ENCODE data around the gene TOX3. TPM values are rescaled to one million over a fixed set of nuclear protein-coding genes. Genes with fewer than 3 reads are reported as not detected.

Gene TOX3
- total and polyA plus RNA-seq, 2 of the 8 experiments (the other 6 are each of a cell fraction or from before 2014, with no cell fraction given), result 16.7 to 31.2 TPM

DNA sequence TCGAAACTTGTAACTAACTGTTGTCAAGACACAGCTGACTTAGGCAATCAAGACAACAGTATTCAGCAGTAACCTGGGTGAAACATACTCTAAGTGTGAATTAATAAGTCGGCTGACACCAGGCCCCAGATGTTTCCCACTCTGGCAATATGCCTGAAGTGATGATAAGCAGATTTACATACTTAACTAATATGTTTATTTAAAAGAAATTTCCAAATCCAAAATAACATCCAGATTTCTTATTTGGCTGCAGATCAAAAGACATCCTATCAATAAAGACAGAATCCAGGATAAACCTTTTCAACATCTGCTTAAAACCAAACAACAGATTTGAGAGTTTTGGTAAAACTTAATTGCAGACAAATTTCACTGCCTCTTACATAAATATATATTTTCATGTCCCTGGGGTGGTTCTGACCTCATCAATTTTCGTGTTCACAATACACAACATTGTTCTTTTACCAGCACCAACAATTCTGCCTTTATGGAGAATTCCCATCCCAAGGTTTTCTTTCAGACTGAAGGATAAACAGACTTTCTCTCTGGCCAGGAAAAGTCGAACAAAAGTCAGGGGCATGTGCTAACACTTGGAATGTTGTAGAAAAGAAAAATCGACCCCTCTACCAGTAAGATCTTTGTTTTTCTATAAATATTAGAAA is 45.1 kb upstream of the TOX3 start:
- Histone ChIP-seq H3K9me3 (ENCODE audit: insufficient read depth in 2 of 2, low read depth in 1 of 2, low read length in 1 of 2) (no peaks in the 10 kb centered on the region), H2BK5ac (ENCODE audit: low read depth, low read length) (no peak overlapping the region), H2BK120ac (replicated peaks; ENCODE audit: low read depth, low read length) (no peak overlapping the region), H3K14ac (ENCODE audit: insufficient read length) (no peak overlapping the region), H3K23ac (ENCODE audit: insufficient read length) (no peak overlapping the region), H4K91ac (replicated peaks; ENCODE audit: insufficient read length, low read length) (no peak overlapping the region), H4K20me1 (replicated peaks in 1 of 2; ENCODE audit: control insufficient read depth in 1 of 2, insufficient read depth in 2 of 2, low read length in 2 of 2) (peaks cover 0 to 2% of the 10 kb centered on the region in 2 experiments), H3K56ac (replicated peaks; ENCODE audit: insufficient read length, low read depth, low read length) (no peak overlapping the region), H3K4me2 (ENCODE audit: insufficient read depth in 1 of 2, low read depth in 2 of 2, low read length in 2 of 2) (no peak overlapping the region), H2BK12ac (ENCODE audit: low read depth, low read length) (no peak overlapping the region), H3K27ac (ENCODE audit: low read depth, low read length) (no peak overlapping the region), H2BK15ac (ENCODE audit: low read length) (no peak overlapping the region), H3K36me3 (ENCODE audit: control insufficient read depth in 2 of 4, insufficient read depth in 4 of 4, low read length in 3 of 4) (no peaks in the 10 kb centered on the region), H4K8ac (ENCODE audit: extremely low read depth, insufficient read depth, low read length) (no peak overlapping the region), H3K4me1 (replicated peaks in 1 of 4; ENCODE audit: control insufficient read depth in 3 of 4, insufficient read depth in 4 of 4, low read length in 3 of 4) (no peaks in the 10 kb centered on the region), H3K27me3 (replicated peaks in 1 of 4; ENCODE audit: control insufficient read depth in 3 of 4, extremely low read depth in 1 of 4, insufficient read depth in 3 of 4, low read length in 3 of 4) (no peaks in the 10 kb centered on the region), H3K79me1 (ENCODE audit: low read depth, low read length) (no peaks in the 10 kb centered on the region), H3K4ac (replicated peaks; ENCODE audit: insufficient read length, low read depth, low read length) (no peak overlapping the region), H2AFZ (ENCODE audit: low read length) (no peak overlapping the region), H3K9ac (replicated peaks in 1 of 4; ENCODE audit: extremely low read depth in 1 of 4, low read depth in 3 of 4, low read length in 3 of 4) (no peak overlapping the region), H3K23me2 (ENCODE audit: low read depth, low read length) (no peaks in the 10 kb centered on the region; the same call in 1 of the 2 replicates), H3K4me3 (ENCODE audit: extremely low read depth in 1 of 4, insufficient read depth in 2 of 4, low read depth in 3 of 4, low read length in 4 of 4) (no peak overlapping the region), H2BK20ac (ENCODE audit: low read length) (no peak overlapping the region), H3K79me2 (ENCODE audit: control insufficient read depth in 1 of 2, insufficient read depth in 2 of 2, low read length in 2 of 2) (no peaks in the 10 kb centered on the region), H4K5ac (ENCODE audit: insufficient read length, low read depth, low read length) (no peak overlapping the region), H2AK5ac (ENCODE audit: low read depth, low read length) (no peak overlapping the region), H3K18ac (ENCODE audit: extremely low read depth, low read length) (no peak overlapping the region)
- TF ChIP-seq SIRT6 (IDR thresholded peaks at IDR 0.05; ENCODE audit: low read length) (no peak), KDM1A (IDR thresholded peaks at IDR 0.05; ENCODE audit: borderline replicate concordance, low read length) (no peak), TAF1 (IDR thresholded peaks at IDR 0.05; ENCODE audit: low read depth, low read length) (no peak), TEAD4 (IDR thresholded peaks at IDR 0.05; ENCODE audit: low read depth, low read length) (no peak), NRF1 (IDR thresholded peaks at IDR 0.05; ENCODE audit: low read depth, low read length) (no peak), CEBPB (IDR thresholded peaks at IDR 0.05; ENCODE audit: low read depth, low read length) (no peak), CBX5 (IDR thresholded peaks at IDR 0.05; ENCODE audit: low read depth, low read length) (no peak)
- WGBS, 2 experiments (ENCODE audit: extremely low coverage in 1 of 2, insufficient coverage in 1 of 2, insufficient read length in 1 of 2, insufficient replicate concordance in 2 of 2, low coverage in 1 of 2, low lambda C conversion rate in 2 of 2, missing lambda C conversion rate in 1 of 2), result 87% methylated on average over 5 of the region's 5 CpGs; no CpG with 5 or more reads in 1 of the 2 experiments
- ChIA-PET CTCF (ENCODE audit: partially characterized antibody) (interaction anchor here (0.6 to 1.6 kb wide), 2 partner anchors 522 to 1608 kb away, joined by 3 read pairs; no protein-coding TSS in a partner anchor), POLR2A (ENCODE audit: partially characterized antibody) (no interaction called here)
- FAIRE-seq (no peak), DNase-seq (ENCODE audit: low read depth in 1 of 2, low spot score in 2 of 2) (no peak)

All from H1 (cell line).